NCI-H226 (cell line): ENCODE measurements around the gene LCE2C.
"Not testable (repeated sequence)": the region's sequence is repeated elsewhere in the genome, so short reads cannot be mapped to it uniquely, and the experiment has no call there.

ENCODE experiments used
- DNase-seq: peaks from one replicate; pipeline ENCODE4 v3.0.0-alpha.2; 2015

LCE2C gene

GRCh38 chr1:152674983-152675382 is at the start of gene LCE2C:
TSS of gene LCE2C (plus strand) at chr1:152675279. CDS start at chr1:152676016, 737 bp downstream.
- not testable (repeated sequence) for DNase-seq

- DNase-seq, result no peak
Measured at GRCh38 chr1:152626744-152627143, 48.3 kb upstream of the LCE2C start.

- DNase-seq, result no peak
Measured at GRCh38 chr1:152630596-152630995, 44.5 kb upstream of the LCE2C start.

- DNase-seq, result no peak
Measured at GRCh38 chr1:152640351-152640750, 34.7 kb upstream of the LCE2C start.

GRCh38 chr1:152643945-152644344 is 31.1 kb upstream of the LCE2C start:
- no peak for DNase-seq

- DNase-seq, result no peak
Measured at GRCh38 chr1:152645146-152645545, 29.9 kb upstream of the LCE2C start.

- DNase-seq, result no peak
Measured at GRCh38 chr1:152646656-152647055, 28.4 kb upstream of the LCE2C start.

GRCh38 chr1:152654110-152654509 is 21.0 kb upstream of the LCE2C start:
- DNase-seq, result peak; percentile 48

GRCh38 chr1:152656459-152656858 is 18.6 kb upstream of the LCE2C start:
- DNase-seq, result no peak

- no peak for DNase-seq
Measured at GRCh38 chr1:152657677-152658076, 17.4 kb upstream of the LCE2C start.

- DNase-seq, result no peak
Measured at GRCh38 chr1:152658649-152659048, 16.4 kb upstream of the LCE2C start.

GRCh38 chr1:152663098-152663497 is 12.0 kb upstream of the LCE2C start, which contains the start of gene LCE2D:
TSS of gene LCE2D (plus strand) at chr1:152663380. CDS start at chr1:152664106, 726 bp downstream.
- no peak for DNase-seq

- DNase-seq, result not testable (repeated sequence)
Measured at GRCh38 chr1:152666171-152666570, 8.9 kb upstream of the LCE2C start.

GRCh38 chr1:152667648-152668047 is 7.4 kb upstream of the LCE2C start:
- no peak for DNase-seq

- DNase-seq, result no peak
Measured at GRCh38 chr1:152673016-152673415, 2.1 kb upstream of the LCE2C start.

- no peak for DNase-seq
Measured at GRCh38 chr1:152679459-152679858, 4.4 kb downstream of the LCE2C start.

GRCh38 chr1:152681616-152682015 is 6.5 kb downstream of the LCE2C start:
- DNase-seq, result no peak

GRCh38 chr1:152683846-152684245 is 8.8 kb downstream of the LCE2C start:
- DNase-seq, result no peak

- DNase-seq, result not testable (repeated sequence)
Measured at GRCh38 chr1:152685823-152686222, 10.7 kb downstream of the LCE2C start, which contains the start of gene LCE2B. TSS of gene LCE2B (plus strand) at chr1:152686123. CDS start at chr1:152686844, 721 bp downstream.

GRCh38 chr1:152697701-152698600 is 22.9 kb downstream of the LCE2C start, which contains the start of gene LCE2A:
TSS of gene LCE2A (plus strand) at chr1:152698345. CDS start at chr1:152698902, 557 bp downstream.
- no peak for DNase-seq

- no peak for DNase-seq
Measured at GRCh38 chr1:152699746-152700145, 24.7 kb downstream of the LCE2C start.

- no peak for DNase-seq
Measured at GRCh38 chr1:152707860-152708259, 32.8 kb downstream of the LCE2C start, which contains the start of gene LCE4A. TSS of gene LCE4A (plus strand) at chr1:152708160. CDS start at chr1:152709076, 916 bp downstream.

GRCh38 chr1:152718238-152718637 is 43.2 kb downstream of the LCE2C start:
- DNase-seq, result no peak

- no peak for DNase-seq
Measured at GRCh38 chr1:152725261-152725660, 50.2 kb downstream of the LCE2C start.
